Suppressor macrophage treated with lipopolysaccharide for 4 hours (primary cell): ENCODE measurements around the gene FOXN3.

ENCODE experiments used
- DNase-seq: peaks from one replicate; pipeline ENCODE4 v3.0.0-alpha.2; 2020

Gene FOXN3

DNA sequence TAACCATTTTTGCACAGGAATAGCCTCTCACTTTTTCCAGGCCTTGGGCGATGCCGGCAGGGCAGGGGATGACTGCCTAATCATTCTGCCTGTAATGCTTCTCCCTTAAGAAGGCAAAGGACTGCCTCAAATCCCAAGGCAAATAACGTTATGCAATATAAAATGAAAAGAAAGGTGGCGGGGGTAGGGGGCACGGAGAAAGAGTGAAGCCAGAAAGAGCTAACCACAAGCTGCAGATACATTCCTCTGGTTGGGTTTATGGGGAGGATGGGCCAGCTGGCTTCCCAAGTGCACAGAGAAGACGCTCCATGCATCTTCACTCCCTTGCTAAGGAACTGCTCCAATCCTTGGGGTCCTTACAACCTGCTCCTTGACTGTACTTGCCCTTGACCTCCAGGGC, 229.5 kb downstream of the FOXN3 start:
- no peak for DNase-seq

DNA sequence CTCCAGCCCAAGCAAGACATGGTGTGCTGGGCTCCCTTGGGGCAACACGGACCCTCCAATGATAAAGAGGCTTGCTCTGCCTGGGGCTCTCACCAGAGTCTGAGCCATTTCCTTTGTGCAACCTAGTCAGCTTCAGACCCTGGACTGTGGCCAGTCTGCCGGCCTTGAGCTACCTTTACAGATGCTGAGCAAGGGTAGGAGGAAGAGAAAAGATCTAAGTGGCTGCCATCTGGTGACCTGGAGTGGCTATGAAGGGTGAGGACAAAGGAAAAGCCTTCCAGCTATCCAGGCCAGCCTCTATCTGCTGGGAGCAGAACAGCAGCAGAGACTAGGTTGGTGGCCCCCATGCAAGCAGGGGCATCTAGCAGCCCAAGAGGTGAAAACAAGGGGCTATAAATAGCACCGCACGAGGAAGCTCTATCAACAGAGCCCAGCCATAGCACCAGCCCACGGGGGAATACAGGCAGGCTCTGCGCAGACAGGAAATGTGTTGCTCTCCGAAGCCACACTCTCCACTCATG, 230.1 kb downstream of the FOXN3 start:
- DNase-seq, result no peak

DNA sequence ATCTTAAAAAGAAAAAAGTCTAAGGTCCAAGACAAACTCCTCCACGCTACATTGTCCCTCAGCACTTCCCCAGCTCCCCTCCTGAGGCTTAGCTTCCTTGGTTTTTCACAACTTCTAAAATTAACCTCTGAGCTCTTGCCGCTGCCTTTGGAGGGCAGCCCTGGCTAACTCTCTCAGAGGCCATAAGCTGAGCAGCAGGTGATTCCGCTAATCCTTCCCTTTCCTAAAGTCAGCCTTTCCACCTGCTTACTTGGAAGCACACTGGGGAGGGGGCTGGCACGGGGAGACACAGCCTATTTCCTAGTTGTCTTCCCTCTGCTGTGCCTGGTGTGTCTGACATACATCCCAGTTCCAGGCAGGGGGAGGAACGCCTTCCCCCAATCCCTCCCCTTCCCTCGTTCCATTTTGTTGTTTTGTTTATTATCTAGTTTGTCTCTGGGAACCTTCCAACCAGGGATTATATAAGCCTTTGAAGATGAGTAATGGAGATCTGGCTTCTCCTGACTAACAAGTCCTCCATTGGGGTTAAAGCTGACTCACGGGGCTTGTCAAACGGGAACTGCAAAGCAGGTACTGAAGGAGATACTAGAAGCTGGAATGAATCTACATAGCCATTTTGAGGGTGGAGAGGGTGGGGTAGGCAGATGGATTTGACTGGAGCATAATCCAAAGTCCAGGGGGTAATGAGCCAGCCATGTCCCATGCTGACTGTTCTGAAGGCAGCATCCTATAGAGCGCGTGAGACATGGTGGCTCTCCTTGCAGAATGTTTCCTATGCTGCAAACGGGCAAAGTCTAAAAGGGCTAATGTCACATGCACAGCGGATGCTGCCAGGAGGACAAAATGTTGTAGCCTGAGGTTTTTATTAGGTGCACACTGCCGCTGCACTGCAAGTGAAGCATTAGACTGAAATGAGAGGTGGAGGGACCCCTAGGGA, 230.8 kb downstream of the FOXN3 start:
- no peak for DNase-seq

DNA sequence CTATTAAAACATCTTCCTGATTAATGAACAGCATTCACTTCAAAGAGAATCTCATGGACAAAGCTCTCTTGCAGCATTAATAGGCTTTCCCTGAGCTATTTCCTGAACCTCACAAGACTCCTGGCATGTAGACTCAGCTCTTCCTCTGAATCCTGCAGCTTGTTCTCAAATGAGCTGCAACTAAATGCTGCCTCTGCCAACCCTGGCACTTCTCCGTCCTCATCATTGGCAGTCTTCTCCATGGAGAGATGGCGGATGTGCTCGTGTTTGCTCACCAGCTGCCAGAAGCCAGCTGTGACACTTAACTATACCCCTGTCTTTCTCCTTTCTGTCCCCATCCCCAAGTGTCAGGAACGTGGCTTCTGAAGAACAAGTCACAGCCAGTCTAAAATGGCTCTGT, 232.1 kb downstream of the FOXN3 start:
- DNase-seq, result no peak

DNA sequence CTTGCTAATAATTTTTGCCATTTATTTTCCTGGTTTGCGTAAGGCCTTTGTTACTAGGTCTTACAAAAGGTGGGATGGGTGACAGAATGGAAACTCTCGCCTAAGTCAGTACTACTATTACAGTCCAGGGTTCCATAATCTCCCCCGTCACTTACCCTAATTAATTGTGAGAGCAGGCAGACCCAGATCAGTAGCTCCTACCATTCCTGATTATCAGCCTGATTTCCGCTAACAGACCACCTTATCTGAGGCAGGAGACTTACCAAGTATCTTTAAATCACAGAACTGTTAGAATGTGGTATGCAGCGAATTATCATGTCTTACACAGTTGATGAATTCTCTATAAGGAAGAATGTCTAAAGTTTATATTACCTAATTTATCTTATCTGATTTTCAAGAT, 234.7 kb downstream of the FOXN3 start:
- DNase-seq, result no peak

DNA sequence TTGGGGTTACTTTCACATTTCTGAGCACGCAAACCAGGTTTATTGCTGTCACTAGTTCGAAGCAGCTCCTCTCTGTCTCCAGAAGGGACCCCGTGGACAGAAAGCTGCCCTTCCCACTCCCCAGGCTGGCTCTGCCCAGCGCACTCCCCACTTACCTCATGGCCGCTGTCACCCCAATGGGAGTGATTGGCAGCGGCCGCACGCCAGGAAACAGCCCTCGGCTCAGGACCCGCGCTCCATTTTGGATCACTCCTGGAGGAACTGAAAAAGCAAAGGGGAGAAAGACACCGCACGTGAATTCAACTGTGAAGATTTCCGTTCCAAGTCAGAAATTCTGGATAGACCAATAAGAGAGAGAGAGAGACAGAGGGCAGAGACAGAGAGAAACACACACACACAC, 236.5 kb downstream of the FOXN3 start:
- no peak for DNase-seq

DNA sequence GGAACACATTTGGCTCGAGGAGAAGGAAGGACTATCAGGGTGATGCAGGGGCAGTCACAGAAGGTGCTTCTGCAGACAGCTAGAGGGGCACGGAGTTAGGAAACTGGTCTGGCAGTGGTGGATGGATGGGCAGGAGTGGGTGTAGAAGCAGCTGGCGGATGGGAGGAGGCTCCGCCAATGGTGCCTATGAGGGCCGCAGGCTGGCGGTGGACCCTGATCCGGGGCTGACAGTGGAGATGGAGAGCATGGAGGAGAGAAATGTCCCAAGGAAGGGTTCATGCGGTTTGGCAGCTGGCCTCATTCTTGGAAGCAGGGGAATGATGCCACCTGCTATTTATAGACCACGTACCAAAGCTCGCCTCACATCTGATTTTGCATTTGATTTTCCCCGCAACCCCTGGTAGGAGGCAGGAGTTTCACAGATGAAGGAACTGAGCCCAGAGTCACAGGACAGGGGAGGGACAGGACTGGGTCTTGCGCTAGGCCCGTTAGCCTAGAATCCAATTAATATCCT, 237.1 kb downstream of the FOXN3 start:
- DNase-seq, result no peak

DNA sequence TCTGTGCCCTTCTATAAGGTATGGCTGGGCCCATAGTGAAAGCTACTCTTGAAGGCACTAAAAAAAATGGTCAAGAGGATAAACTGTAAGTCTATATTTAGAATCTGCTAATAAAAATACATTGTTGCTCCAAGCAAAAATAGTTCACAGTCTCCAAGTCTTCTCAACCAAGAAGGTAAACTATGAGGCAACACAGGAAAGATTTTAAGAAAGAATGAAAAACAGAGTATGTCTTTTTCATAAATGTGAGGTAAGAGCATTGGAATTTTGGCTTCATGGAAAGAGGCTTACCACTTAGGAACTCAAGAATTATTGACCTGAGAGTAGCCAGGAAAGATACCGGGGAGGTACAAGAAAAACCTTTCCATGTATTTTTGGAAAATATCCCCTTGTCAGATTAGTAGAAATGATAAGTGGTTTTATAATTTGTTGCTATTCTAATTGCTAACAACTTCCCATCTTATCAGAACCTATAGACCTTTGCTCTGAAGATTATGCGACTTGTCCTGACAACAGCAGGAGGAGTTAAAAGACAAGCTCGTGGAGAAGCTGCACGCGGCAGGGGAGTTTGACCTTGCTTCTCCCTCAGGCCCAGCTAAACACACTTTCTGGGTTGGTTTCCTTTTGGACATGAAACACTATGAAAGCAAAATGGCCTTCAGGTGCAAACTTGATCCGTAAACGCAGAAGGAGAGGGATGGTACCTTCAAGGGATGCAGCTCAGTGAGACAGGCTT, 238.1 kb downstream of the FOXN3 start:
- no peak for DNase-seq

DNA sequence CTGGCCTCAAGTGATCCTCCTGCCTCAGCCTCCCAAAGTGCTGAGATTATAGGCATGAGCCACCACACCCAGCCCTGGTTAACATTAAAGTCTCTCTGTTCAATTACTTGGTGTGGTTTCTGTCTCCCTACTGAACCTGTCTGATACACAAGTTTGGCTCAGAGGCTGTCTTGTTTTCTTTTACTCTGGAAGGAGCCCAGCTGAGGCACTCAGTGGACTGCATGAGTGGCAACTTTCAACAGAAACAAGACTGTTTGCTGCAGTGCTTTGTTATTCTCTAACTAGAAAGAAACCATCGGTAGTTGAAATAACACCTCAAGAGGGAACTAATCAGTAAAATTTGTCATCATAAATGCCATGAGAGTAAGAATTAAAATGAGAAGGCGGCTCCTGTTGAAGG, 238.7 kb downstream of the FOXN3 start:
- no peak for DNase-seq

DNA sequence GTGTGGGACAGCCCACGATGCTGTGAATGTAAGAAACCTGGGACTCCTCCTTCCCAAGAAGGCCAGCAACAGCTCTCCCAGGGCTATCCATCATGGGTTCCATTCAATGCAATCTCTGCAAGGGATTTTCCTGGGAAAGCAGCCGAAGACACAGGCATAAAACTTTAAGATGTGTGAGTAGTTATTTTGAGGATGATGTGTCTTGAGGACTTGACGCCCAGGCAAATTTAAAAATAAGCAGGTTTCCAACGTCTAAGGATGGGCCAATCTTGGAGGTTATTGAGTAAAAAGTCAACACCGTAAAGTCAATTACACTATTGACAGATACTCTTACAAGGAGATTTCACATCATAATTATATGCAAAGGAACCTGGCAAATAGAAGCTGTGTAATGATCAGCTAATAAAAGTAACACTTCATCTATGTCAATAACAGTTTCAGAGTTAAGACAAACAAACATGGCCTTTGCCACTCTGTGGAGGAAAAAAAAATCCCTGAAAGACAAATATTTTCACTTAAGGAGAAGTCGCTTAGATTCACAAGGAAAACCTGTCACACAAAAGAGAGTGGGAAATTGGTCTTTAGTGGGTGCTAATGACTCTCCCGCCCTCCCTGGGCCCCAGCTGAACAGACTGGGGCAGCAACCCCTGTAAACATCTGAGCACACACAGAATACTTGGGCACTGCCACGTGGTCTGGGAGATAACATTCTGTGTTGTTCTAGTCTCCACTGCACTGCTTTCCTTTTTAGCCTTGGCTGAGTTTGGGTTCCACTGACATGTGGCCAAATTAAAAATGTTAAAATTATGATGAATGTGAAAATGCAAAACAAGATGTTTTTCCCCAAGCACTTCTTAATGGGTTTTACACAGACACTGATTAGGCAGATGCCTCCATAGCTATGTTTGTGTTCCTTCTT, 240.9 kb downstream of the FOXN3 start:
- DNase-seq, result no peak

DNA sequence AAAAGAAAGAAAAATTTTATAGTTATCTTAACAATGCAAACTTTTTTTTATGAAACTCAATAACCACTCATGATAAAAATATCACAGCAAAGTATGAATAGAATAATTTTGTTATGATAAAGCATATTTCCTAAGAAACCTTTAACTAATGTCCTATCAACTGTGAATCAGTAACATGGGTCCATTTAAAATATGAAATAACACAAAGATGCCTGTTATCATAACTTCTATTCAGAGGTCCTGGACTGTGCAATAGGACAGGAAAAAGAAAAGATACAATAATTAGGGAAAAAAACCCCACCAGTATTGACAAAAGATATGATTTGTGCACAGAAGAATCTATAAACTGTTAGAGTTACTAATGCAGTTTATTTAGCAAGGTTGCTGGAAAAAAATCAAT, 245.4 kb downstream of the FOXN3 start:
- no peak for DNase-seq

DNA sequence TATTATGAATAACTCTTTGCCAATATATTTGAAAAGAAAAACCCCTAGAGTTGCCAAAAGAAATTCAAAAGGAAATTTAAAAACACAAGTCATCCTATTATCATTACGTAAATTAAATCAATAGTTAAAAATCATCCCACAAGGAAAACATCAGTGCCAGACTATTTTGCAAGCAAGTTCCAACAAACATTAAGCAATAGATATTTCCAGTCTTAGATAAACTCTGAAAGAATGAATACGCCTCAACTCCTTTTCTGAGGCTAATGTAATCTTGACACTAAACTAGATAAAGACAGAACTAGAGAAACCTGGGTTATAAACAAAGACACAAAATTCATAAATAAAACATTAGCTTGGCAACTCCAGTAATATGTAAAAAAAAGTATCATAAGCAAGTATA, 245.9 kb downstream of the FOXN3 start:
- DNase-seq, result no peak

DNA sequence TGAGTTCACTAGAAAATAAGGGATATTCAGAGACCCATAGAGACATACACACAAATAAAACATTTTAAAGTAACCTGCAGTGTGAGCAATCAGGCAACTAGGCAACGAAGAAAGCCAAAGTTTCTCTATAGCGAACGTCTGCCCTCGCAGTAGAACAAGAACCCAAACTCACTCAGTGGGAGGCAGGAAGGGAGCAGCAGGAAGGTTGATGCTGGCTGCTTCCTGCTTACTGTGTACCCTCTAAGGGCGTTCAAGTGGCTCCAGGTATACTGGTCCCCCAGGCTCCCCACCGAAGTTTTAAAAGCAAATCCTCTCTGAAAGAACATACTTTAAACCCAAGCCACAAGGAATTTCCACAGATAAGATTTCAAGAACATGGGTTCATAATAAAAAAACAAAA, 249.3 kb downstream of the FOXN3 start:
- no peak for DNase-seq

DNA sequence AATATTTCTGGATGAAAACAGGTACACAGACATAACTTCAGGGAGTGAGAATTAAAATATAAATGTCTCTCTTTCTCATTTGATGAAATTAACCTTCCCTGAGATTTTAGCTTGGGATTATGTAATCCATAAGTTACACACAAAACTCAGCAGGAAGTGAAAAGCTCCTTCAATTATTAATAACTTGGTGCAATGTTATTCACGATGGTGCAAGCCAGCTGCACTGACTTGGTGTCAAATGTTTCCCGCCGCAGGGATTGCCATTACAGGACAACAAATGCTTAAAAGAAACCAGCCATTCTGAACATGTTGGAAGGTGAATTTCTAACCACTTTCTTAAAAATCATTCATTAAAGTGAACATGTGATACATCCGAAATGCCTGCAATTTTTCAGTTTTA, 250.4 kb downstream of the FOXN3 start:
- DNase-seq, result peak; percentile 44

DNA sequence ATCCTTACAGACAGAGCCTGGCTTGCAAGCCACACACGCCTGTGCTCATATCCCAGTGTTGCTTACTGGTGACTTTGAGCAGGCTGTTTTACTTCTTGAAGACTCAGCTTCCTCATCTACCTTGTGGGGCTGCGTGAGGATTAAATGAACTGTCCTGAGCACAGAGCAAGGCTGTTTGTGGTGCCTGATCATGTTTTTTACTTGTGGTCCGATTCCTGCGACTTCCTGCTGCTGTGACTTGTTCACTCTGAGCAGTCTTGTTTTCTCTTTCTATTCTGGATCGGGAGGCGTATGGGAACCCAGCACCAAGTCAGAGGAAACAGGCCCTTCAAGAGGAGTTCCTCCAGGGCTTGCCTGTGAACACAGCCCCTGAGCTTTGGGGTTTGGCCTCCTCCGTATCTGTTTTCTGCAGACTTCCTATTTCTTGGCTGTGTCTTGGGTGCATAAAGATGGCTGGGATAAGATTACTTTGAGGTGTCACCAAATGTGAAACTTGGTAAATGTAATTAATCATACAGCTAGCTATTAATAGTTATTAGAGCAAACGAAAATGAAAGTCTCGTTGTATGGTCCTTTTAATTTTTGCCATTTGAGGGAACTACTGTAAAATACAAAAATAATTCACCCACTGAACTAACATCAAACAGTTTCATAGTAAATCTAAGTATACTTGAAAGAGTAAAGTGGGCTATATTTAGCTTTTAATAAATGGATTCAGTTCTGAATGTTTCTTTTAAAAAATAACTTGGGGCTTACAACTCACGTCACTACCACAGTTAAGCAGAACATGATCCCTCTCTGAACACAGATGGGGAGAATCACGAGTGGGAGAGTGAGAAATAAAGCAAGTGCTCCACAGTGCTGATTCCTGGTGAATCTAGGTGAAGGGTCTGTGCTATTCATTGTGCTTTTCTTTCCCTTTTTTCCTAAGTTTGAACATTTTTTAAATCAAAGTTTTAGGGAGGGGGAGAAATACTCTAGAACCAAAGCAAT, 251.5 kb downstream of the FOXN3 start:
- peak; percentile 81 for DNase-seq

DNA sequence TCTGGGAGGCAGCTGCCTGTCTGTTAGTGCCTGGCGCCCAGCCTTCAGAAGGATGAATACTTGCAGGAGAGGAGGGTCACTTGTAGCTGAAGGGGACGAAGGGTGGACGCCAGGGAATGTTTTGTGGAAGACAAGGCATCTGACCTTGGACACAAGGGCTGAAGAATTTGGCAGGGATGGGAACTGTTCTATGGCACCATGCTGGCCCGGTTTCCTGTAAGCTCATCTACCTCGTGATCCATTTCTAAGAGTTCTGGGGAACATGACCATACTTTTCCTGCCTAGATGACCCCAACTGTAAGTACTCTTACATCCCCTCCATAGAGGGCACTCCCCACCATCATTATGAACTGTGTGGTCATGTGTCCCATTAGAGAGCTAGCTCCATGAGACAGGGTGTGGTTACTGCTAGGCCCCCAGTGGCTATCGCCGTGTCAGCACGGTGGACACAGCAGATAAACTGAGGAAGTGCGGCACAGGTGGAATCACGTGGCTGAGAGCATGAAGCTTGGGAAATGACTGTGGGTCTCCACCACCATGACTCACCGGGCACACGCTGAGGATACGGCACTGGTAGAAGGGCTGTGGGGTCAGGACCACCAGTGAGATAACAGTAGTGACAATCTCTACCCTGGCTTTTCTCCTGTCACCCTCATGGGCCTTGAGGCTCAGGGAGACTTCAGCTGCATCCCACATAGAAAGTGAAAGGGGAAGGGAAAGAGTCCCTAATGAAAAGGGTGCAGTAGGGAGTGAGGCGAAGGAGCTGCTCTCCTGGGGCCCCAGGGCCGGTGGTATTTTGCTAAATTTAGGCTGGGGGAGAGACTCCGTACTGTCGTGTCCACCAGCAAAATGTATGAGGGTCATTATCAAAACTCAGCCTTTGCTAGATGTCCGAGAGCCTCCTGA, 252.6 kb downstream of the FOXN3 start:
- DNase-seq, result peak; percentile 73

DNA sequence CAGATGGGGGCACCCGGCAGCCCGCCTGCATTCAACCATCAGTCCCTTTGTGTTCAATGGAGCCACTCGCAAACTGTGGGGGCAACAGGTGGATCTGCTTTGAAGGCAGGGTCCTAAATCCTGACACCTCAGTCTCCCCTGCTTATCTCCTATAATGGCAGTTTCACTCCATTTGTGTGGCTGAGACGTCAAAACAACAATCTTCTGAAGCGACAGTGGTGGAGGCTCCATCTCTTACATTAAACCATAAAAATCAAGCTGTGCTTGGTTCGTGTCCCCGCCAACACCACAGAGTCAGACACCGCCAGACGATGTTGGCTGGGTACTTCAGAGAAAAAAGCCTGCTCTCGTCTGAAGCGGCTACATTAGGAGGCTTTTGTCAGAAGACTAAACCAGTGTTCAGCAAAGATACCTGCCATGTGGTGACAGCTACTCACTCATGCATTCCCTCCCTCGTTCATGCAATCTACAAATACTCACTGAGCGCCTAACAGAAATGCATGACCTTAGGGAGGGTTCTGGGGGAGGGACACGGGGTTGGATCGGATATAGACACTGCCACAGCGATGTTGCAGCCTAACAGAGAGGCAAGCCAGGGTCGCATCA, 253.9 kb downstream of the FOXN3 start:
- no peak for DNase-seq

DNA sequence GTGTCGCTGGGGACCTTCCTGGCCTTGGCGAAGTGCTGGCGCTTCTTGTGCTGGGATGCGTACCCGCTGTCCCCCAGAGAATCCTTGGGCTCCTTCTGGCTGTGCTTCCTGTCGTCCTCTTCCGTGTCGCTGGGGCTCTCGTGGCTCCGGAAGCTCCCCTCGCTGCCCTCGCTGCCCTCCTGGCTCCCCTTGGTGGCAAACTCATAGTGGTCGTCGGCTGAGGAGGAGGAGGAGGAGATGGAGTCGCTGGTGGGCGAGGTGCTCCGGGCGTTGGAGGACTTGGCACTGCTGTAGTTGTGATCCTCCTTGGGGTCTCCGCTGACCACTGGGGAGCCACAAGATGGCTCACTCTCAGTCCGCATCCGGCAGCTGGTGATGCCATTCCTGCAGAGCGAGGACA, 254.4 kb downstream of the FOXN3 start:
- DNase-seq, result no peak

DNA sequence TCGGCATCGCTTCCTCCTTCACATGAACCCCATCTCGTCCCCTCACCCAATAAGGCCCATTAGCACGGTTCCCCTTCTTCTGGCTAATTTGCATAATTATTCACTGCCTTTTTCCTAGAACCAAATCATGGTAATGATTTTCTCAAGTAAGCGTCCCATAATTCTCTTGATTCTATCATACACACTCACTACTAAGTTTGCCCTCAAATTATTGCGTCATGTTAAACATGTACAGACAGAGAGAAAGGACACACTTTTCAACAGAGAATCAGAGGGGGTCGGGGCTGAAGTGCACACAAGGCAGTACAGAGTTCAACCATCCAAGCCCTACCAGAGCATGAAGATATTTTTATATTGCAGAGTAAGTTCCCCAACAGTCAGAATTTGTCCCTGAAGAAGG, 256.6 kb downstream of the FOXN3 start:
- no peak for DNase-seq

DNA sequence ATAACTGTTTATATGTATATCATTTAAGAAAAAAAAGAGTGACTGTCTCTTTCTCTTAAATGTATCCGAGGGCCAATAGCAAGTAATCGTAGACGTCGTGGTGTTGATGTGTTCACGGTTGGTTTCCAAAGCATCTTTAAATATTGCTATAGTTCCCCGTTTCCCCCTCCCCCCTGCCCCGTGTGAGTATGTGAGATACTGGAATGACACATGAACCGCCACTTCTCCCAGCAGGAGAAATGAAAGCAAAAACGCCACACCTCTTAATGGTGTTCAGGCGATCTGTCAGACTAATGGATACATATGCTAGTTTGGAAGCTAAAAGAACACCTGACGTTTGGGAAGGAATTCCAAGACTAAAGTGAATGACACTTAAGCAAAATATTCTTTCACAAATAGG, 258.3 kb downstream of the FOXN3 start:
- no peak for DNase-seq
